ENCODE measurements around the gene FGFR3.
A peak's percentile ranks its signal among the peaks of the same experiment; 100 is the strongest.

Gene FGFR3

DNA sequence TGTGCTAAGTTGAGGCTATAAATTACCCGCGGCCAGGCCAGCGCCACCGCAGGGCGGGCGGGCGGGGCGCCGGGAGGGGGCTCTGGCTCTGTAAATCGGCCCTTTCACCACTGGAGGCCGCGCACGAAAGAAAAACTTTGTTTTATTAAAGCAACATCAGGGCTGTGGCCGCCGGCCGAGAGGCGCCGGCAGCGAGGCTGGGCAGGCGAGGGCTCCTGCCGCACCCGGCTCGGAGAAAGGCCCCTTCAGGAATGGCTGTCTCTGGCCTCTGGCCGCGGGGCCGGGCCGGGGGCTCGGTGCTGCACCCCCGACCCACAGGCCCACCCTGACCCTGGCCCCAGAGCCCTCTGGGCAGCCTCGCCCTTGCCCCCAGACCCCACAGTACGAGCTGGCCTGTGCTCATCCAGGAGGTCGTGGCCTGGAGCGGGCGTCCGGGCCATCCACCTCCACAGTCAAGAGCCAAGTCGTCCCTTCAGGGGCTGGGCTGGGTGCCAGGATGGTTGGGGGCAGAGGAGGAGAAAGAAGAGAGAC is 29.5 kb upstream of the FGFR3 start:
- peak in 1 of 2 experiments; percentile 33 for TF ChIP-seq CTCF (IDR thresholded peaks at IDR 0.05)
- Histone ChIP-seq H3K27me3 (peaks cover 0 to 54% of the 10 kb centered on the region in 2 donors), H3K36me3 (no peaks in the 10 kb centered on the region), H3K27ac (peak overlapping the region in 1 of 2 donors; percentile 1), H3K9me3 (no peaks in the 10 kb centered on the region), H3K4me3 (peak overlapping the region; percentile 34 to 49), H3K4me1 (peaks cover 3 to 31% (median 24%) of the 10 kb centered on the region in 4 donors)
- DNase-seq = no peak
- intact Hi-C loops (cut with DNase I; ENCODE audit: low total_unique reads) = no loop called here

GRCh38 chr4:1764670-1765069 is 28.4 kb upstream of the FGFR3 start:
- Histone ChIP-seq H3K36me3 (no peaks in the 10 kb centered on the region), H3K27ac (no peak overlapping the region), H3K9me3 (no peaks in the 10 kb centered on the region), H3K4me3 (no peak overlapping the region), H3K27me3 (peaks cover 0 to 64% of the 10 kb centered on the region in 2 donors), H3K4me1 (peaks cover 3 to 33% (median 24%) of the 10 kb centered on the region in 4 donors)
- intact Hi-C loops (cut with DNase I; ENCODE audit: low total_unique reads) = no loop called here
- TF ChIP-seq CTCF (IDR thresholded peaks at IDR 0.05) = no peak
- no peak for DNase-seq

GRCh38 chr4:1765409-1766072 is 27.6 kb upstream of the FGFR3 start:
- TF ChIP-seq CTCF (IDR thresholded peaks at IDR 0.05) = no peak
- no peaks in the 10 kb centered on the region for H3K36me3 ChIP-seq
- H3K4me1 ChIP-seq = peaks cover 3 to 33% (median 24%) of the 10 kb centered on the region in 4 donors
- no peak overlapping the region for H3K27ac ChIP-seq
- intact Hi-C loops (cut with DNase I; ENCODE audit: low total_unique reads) = no loop called here
- H3K4me3 ChIP-seq = no peak overlapping the region
- H3K9me3 ChIP-seq = no peaks in the 10 kb centered on the region
- H3K27me3 ChIP-seq = peaks cover 0 to 73% of the 10 kb centered on the region in 2 donors
- no peak for DNase-seq

- Histone ChIP-seq H3K27me3 (peaks cover 0 to 81% of the 10 kb centered on the region in 2 donors), H3K36me3 (no peaks in the 10 kb centered on the region), H3K9me3 (no peaks in the 10 kb centered on the region), H3K4me1 (peaks cover 3 to 33% (median 24%) of the 10 kb centered on the region in 4 donors), H3K4me3 (peak overlapping the region in 1 of 2 donors; percentile 42), H3K27ac (no peak overlapping the region)
- DNase-seq = no peak
- intact Hi-C loops (cut with DNase I; ENCODE audit: low total_unique reads) = no loop called here
- TF ChIP-seq CTCF (IDR thresholded peaks at IDR 0.05) = no peak
Observed at GRCh38 chr4:1766106-1767060, 26.7 kb upstream of the FGFR3 start.

DNA sequence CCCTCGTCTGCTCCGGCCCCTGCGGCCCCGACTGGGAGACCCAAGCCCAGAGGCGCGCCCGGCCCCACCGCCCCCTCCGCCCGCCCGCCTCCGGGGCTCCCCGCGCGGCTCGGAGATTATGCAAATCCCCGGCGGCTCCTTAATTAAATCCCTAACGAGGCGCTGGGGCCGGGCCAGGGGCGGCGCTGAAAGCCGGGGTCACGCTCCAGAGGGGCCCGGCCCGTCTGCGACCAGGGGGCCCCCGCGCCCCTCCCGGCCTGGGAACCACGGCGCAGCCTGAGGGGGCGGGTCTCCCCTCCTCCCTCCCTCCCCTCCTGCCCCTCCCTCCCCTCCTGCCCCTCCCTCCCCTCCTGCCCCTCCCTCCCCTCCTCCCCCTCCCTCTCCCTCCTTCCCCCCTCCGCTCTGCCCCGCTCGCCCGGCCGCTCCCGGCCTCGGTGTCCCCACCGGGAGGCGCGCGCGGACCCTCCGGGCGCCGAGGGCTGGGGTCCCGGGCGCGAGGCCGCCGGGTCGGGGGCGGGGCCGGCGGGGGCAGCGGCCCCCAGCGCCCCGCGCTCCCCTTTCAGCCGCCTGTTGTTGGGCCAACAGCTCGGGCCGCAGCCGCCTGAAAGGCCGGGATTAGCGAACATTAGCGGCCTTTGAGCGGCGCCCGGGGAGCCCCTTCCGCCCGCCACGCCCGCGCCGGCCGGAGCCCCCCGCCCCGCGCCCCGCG is 25.9 kb upstream of the FGFR3 start:
- intact Hi-C loops (cut with DNase I; ENCODE audit: low total_unique reads) = no loop called here
- H3K4me3 ChIP-seq = peak overlapping the region; percentile 34 to 42
- no peak for DNase-seq

More for the DNA sequence above, 25.9 kb upstream of the FGFR3 start:
- TF ChIP-seq CTCF (IDR thresholded peaks at IDR 0.05) = no peak
- Histone ChIP-seq H3K4me1 (peaks cover 3 to 33% (median 24%) of the 10 kb centered on the region in 4 donors), H3K27ac (no peak overlapping the region), H3K9me3 (no peaks in the 10 kb centered on the region), H3K27me3 (peaks cover 0 to 84% of the 10 kb centered on the region in 2 donors), H3K36me3 (no peaks in the 10 kb centered on the region)

Measured in tibial artery (tissue), 4 donors.